Measurements from ENCODE around the gene DESI1. TPM values are rescaled to one million over a fixed set of nuclear protein-coding genes. Genes with fewer than 3 reads are reported as not detected.
"Not testable (repeated sequence)": the region's sequence is repeated elsewhere in the genome, so short reads cannot be mapped to it uniquely, and the experiment has no call there.

DESI1 gene
- polyA plus RNA-seq, 4 donors = 20.4 to 30.0 (median 29.9) TPM

DNA sequence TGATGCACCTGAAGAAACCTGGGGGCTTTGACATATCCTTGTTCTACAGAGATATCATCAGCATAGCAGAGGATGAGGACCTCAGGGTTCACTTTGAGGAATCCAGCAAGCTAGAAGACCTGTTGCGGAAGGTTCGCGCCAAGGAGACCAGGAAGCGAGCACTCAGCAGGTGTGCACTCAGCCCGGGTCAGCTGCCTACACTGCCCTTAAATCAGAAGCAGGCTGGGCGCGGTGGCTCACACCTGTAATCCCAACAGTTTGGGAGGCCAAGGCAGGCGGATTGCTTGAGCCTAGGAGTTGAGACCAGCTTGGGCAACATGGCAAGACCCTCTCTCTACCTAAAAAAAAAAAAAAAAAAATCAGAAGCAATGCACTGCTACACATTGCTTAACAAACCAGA is 16.8 kb upstream of the DESI1 start:
- DNase-seq (ENCODE audit: low read depth in 4 of 4, low spot score in 3 of 4) = not testable (repeated sequence)

DNA sequence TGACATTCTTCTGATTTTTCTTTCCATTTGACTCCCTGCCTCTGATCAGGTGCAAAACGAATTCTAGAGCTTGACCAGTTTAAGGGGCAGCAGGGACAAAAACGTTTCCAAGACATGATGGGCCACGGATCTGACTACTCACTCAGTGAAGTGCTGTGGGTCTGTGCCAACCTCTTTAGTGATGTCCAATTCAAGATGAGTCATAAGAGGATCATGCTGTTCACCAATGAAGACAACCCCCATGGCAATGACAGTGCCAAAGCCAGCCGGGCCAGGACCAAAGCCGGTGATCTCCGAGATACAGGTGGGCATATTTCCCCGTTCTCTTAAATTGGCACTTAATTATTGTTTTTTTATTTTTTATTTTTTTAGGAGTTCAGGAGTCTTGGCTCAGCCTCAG is 15.6 kb upstream of the DESI1 start:
- no peak for DNase-seq (ENCODE audit: low read depth in 4 of 4, low spot score in 3 of 4)

DNA sequence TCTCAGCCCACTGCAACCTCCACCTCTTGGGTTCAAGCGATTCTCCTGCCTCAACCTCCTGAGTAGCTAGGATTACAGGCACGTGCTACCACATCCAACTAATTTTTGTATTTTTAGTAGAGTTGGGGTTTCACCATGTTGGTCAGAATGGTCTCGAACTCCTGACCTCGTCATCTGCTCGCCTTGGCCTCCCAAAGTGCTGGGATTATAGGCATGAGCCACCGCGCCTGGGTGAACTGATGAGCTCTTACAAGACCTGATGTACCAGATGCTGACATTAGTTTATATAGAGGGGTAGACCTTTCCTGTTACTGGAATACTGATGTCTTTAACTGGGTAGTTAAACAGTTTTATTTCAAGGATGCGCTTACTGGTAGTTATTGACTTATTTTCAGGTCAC is 13.8 kb upstream of the DESI1 start:
- not testable (repeated sequence) for DNase-seq (ENCODE audit: low read depth in 4 of 4, low spot score in 3 of 4)

DNA sequence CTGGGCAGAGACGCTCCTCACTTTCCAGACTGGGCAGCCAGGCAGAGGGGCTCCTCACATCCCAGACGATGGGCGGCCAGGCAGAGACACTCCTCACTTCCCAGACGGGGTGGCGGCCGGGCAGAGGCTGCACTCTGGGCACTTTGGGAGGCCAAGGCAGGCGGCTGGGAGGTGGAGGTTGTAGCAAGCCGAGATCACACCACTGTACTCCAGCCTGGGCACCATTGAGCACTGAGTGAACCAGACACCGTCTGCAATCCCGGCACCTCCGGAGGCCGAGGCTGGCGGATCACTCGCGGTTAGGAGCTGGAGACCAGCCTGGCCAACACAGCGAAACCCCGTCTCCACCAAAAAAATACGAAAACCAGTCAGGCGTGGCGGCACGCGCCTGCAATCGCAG is 10.8 kb upstream of the DESI1 start:
- DNase-seq (ENCODE audit: low read depth in 4 of 4, low spot score in 3 of 4) = not testable (repeated sequence)

DNA sequence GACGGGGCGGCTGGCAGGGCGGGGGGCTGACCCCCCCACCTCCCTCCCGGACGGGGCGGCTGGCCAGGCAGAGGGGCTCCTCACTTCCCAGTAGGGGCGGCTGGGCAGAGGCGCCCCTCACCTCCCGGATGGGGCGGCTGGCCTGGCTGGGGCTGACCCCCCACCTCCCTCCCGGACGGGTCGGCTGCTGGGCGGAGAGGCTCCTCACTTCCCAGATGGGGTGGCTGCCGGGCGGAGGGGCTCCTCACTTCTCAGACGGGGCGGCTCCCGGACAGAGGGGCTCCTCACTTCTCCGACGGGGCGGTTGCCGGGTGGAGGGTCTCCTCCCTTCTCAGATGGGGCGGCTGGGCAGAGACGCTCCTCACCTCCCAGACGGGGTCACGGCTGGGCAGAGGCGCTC is 10.3 kb upstream of the DESI1 start:
- DNase-seq (ENCODE audit: low read depth in 4 of 4, low spot score in 3 of 4) = not testable (repeated sequence)

DNA sequence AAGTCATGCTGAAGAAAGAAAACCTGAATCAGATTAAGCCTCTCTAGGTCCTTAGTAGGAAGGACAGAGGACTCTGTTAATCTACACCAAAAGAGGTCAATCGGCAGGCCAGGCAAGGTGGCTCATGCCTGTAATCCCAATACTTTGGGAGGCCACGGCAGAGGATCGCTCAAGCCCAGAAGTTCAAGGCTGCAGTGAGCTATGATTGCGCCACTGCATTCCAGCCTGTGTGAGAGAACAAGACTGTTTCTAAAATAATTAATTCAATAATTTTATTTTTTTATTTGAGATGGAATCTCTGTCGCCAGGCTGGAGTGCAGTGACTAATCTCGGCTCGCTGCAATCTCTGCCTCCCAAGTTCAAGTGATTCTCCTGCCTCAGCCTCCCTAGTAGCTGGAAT is 4.7 kb upstream of the DESI1 start:
- DNase-seq (ENCODE audit: low read depth in 4 of 4, low spot score in 3 of 4) = no peak

DNA sequence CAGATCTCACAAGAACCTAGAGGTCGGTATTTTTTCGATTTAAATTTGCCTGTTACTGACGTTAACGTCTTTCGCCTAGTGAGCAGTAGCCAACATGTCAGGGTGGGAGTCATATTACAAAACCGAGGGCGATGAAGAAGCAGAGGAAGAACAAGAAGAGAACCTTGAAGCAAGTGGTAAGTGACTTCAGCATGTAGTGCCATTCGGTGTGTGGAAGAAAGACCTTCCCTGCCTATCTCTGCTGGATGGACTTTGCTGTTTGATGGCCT is 1.0 kb upstream of the DESI1 start:
- DNase-seq (ENCODE audit: low read depth in 4 of 4, low spot score in 3 of 4) = no peak

DNA sequence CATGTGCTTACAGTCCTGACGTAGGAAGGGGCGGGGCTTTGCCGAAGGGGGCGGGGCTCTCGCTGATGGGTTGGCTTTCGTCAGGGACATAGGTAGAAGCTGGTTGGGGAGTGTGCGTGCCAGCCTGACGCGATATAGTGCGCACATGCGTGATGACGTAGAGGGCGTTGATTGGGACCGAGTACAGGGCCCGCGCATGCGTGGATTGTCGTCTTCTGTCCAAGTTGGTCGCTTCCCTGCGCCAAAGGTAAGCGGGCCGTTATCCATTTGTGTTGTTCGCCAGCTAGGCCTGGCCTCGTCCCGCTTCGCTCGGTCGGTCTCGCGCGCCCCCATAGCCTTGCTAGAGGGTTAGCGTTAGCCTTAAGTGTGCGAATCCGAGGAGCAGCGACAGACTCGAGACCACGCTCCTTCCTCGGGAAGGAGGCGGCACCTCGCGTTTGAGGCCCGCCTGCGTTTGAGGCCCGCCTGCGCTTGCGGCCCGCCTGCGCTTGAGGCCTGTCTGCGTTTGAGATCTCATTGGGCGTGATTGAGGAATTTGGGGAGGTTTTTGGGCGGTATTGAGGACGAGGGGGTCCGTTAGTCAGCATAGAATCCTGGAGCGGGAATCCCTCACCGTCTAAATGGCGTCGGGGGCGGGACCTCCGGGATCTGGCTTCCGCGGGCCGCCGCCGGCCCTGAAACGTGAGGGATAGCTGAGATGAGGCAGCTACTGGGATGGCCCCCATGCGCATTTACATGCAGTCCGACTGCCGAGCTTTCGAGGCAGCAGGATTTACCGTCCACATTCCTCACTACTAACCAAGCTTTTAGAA is 462 bp upstream of the DESI1 start, which contains the start of gene XRCC6:
TSS of gene XRCC6 (plus strand) at position 197 of the 812 bp plus-strand sequence. CDS start 710 bp downstream, outside the sequence.
- peak; percentile 99 for DNase-seq (ENCODE audit: low read depth in 4 of 4, low spot score in 3 of 4)

DNA sequence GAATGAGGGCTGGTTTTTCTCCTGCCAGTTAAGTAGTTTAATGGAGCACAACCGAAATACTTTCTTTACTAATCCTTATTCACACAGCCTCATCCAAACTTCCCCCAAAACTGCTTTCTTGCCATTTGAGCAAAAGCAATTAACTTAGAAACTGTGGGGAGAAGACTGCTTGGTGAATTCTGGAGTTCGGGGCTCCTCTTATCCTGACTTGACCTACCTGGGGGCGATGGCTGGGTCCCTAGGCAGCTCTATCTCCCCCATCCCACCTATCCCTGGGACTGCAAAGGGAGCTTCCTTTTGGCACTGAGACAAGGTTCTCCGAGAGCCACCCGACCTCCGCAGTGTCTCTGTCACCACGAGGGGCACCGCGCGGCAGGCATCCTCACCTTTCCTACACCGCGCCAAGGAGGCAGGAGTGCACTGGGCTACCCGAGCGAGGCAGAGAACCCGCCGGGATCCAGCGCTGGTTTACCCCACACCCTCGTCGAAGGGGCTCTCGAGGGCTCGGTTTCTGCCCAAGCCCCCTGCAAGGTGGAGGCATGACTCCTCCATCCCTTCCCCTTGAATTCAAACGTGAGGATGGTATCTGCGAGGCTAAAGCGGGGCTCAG is 759 bp downstream of the DESI1 start:
- DNase-seq (ENCODE audit: low read depth in 4 of 4, low spot score in 3 of 4) = no peak

DNA sequence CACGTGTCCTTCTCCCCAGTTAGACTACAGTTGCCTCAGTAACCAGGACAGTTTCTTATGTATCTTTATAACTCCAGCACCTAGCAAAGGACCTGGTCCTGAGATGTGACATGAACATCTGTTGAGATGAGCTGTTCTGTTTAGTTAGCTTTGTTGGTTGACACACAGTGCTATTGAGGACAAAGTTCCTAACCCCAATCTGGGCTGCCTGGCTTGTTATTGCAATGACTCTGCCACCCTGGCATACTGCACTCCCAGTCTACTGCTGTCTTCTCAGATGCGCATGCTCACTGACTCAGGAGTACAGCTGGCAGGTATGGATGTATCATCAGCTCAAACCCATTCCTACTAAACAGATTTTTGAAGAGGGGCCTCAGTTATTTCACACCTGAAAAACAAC is 7.4 kb downstream of the DESI1 start:
- no peak for DNase-seq (ENCODE audit: low read depth in 4 of 4, low spot score in 3 of 4)

DNA sequence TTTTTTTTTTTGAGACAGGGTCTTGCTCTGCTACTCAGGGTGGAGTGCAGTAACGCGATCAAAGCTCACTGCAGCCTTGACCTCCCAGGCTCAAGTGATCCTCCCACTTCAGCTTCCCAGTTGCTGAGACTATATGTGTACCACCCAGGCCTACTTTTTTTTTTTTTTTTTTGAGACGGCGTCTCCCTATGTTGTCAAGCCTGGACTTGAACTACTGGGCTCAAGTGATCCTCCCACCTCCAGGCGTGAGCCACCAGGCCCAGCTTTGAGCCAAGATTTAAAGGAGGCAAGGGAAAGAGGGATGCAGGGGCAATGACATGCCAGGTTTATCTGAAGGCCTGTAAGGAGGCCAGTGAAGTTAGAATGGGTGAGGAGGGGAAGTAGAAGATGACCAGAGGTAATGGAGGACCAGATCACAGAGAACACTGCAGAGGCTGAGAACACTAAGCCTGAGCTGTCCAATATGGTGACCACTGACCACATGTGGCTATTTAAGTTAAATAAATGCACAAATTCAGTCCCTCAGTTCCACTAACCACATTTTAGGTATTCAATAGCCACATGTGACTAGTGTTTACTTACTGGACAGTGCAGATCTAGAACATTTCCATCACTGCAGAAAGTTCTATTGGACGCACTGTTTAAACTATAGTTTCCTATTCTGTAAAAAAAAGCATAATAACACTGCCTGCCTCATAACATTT is 8.1 kb downstream of the DESI1 start:
- no peak for DNase-seq (ENCODE audit: low read depth in 4 of 4, low spot score in 3 of 4)

DNA sequence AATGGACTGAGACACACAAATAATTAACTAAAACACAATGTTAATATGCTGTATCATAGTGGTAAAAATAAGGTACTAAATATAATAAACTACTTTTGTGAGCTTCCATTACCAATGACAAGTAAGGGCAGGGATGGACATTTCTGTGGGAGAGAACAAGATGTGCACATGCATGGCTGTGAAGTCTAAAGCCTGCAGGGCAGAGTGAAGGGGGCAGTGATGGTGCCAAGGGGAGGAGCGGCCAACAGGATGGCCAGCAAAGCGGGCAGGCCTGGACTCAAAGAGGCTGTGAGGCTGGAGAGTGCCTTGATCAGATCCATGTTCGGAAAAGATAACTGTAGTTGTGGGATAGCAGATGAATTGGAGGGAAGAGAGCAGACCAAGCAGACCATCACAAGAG is 12.5 kb downstream of the DESI1 start:
- no peak for DNase-seq (ENCODE audit: low read depth in 4 of 4, low spot score in 3 of 4)

DNA sequence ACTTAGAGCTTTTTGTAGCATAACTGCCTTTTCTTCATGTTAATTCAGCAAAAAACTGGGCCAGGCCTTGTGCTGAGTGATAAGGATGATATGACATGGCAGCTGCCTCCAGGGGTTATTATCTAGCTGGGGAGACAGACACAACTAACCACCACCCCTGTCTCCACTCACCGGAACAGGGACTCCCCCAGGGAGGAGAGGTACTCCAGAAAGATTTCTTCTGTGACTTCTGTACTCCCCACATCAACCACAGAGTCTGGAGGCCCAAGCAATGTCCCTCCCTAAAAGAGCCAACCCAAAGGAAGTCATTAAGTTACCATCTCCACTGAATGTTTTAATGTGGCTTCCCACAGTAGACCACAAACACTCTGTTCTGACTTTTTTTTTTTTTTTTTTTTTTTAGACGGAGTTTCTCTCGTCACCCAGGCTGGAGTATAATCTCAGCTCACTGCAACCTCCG is 16.9 kb downstream of the DESI1 start:
- DNase-seq (ENCODE audit: low read depth in 4 of 4, low spot score in 3 of 4) = no peak

DNA sequence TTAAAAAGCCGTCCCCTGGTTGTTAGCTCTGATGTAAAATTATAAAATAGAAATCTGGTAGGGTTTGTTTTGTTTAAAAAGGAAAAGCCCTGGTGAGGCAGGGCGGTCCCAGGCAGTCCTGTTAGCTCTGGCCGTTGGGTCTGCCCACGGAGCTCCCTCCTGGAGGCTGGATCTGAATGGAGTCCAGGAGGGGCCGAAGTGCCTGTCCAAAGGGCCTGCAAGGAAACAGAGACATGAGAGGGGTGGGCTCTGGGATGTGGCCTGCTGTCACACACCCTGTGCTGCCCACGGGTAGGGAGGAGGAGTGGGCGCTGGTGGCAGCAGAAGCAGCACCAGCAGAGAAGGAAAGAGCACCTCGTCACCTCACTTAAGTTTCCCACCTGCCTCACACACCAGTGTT is 19.9 kb downstream of the DESI1 start:
- no peak for DNase-seq (ENCODE audit: low read depth in 4 of 4, low spot score in 3 of 4)

DNA sequence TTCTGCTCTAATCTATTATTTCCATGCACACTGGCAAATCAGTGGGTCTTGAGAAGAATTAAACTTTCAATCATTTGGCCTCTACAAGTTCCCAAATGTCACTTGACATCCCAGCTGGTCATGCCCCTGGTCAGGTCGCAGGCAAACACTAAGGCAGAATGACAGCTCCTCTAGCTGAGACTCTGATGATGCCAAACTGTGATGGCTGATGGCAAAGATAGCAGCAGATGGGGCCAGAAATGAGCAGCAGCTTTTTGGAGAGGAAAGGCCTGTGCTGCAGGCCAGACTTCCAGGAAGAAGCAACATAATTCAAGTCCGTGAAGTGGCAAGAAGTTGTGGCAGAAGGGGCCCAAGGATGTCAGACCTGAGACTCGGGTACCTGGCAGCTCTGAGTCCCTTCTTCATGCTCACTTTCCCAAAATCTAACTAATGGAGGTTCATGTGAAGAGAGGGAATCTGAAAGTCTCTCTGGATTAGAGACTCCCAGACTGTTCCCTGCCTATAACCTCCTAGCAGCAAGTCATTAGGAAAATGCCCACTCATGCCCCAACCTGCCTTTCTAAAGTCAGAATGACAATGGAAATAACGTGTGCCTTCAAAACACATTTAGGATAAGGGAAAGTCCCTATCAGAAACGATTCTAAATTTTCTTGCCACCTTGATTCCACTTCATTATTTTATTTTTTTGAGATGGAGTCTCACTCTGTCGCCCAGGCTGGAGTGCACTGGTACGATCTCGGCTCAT is 21.8 kb downstream of the DESI1 start:
- DNase-seq (ENCODE audit: low read depth in 4 of 4, low spot score in 3 of 4) = no peak

DNA sequence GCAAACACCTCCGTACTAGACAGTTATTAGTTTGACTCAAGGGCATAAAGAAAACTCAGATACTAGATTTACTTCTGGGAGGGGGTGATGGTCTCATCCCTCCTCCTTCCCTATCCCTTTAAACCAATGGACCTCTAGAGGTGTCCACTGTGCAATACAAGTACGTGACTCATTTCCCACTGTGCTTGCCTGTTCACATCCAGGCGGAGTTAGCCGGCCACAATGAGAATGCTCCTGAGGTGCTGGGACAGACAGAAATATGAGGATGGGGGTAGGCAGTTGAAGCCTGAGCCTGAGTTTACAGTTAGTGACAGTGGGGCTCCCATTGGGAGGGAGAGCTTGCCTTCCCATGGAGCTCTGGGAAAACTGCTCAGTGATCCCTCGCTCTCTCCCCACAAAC is 22.8 kb downstream of the DESI1 start:
- no peak for DNase-seq (ENCODE audit: low read depth in 4 of 4, low spot score in 3 of 4)

DNA sequence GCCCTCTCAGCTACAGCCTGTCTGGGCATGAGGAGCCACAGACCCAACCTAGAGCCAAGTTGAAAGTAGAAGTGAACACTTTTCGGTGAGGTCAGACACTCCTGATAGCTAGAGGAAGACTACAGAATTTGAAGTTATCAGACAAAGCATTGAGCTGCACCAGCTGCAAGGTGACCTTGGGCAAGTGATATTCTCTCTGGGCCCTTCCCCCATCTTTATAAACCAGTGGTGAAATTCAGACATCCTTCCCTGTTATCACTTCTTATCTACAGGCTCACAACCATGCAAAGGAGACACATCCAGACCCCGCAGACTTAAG is 23.2 kb downstream of the DESI1 start:
- DNase-seq (ENCODE audit: low read depth in 4 of 4, low spot score in 3 of 4) = no peak

DNA sequence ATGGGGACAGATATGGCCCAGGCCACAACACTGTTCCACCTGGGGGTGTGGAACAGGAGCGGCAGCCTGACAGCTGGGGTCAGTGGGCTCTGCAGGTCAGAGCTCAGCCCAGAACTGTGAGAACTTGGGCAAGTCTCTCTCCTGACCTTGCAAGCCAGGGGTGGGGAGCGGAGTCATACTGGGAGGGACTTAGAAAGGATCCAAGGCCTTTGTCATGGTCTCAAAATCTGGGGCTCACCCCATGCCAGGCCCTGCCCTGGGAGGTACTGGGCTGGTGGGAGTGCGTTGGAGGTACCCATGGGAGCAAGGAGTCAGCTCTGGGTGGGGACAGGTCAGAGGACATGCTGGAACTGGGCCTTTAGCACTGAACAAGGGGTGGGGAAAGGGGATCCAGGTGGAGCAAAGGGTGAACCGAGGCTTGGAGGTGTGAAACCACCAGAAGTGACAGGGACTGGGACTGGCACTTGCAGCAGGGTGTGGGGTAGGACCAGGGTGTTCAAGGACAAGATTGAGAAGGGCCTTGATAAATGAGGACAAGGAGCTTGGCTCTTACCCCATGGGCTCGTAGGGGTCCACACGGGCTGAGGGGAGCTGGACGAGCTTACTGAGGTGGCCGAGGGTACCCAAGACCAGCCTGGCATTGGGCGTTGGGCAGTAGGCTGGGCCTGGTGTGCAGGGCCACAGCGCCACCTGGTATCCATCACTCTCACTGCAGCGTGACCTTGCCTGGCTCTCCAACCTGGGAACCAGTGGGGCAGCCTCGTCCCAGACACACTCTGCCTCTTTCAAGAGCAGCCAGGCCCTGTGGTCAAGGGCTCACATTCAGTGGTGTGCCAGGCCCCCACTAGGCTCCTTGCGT is 23.8 kb downstream of the DESI1 start:
- DNase-seq (ENCODE audit: low read depth in 4 of 4, low spot score in 3 of 4) = no peak

DNA sequence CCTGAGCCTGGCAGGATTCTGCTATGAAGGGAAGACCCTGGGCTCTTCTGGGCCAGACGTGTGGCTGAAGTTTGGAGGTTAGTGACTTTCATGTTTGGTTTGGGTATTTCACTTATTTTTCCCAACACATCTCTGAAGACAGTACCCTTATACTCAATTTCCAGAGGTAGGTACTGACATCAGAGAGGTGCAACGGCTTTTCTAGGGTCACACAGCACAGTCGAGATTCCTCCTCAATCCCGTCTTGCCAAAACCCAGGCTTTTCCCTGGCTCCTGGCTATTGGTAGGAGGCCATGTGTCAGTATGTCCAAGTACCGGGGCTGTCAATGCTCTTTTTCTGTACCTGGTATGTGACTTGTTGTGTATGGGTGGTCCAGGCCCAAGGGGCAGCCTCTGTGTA is 25.1 kb downstream of the DESI1 start:
- DNase-seq (ENCODE audit: low read depth in 4 of 4, low spot score in 3 of 4) = no peak

DNA sequence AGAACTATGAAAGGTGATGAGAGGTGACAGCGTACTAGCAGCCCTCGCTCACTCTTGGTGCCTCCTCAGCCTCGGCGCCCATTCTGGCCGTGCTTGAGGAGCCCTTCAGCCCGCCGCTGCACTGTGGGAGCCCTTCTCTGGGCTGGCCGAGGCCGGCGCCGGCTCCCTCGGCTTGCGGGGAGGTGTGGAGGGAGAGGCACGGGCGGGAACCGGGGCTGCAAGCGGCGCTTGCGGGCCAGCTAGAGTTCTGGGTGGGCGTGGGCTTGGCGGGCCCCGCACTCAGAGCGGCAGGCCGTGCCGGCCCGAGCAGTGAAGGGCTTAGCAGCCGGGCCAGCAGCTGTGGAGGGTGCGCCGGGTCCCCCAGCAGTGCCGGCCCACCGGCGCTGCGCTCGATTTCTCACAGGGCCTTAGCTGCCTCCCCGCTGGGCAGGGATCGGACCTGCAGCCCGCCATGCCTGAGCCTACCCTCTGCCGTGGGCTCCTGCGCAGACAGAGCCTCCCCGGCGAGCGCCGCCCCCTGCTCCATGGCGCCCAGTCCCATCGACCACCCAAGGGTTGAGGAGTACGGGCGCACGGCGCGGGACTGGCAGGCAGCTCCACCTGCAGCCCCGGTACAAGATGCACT is 27.4 kb downstream of the DESI1 start:
- DNase-seq (ENCODE audit: low read depth in 4 of 4, low spot score in 3 of 4) = not testable (repeated sequence)
